IPS-20b (cell line): ENCODE data around the gene ATG10.
"Not testable (repeated sequence)": the region's sequence is repeated elsewhere in the genome, so short reads cannot be mapped to it uniquely, and the experiment has no call there.

Experiments used
- H3K27ac ChIP-seq: one replicate; pipeline ENCODE4 v1.5.1; 2013; ENCODE audit warnings: low read length
- H3K27me3 ChIP-seq: 2 replicates; pipeline ENCODE4 v1.6.1; 2013; ENCODE audit warnings: mild to moderate bottlenecking, low read length, inconsistent platforms; ENCODE audit not compliant: insufficient read depth
- H3K36me3 ChIP-seq: 2 replicates; pipeline ENCODE4 v1.6.1; 2013; ENCODE audit warnings: low read depth, mild to moderate bottlenecking, inconsistent platforms, low read length, moderate library complexity; ENCODE audit not compliant: insufficient read depth
- H3K4me1 ChIP-seq: 2 replicates; pipeline ENCODE4 v1.6.1; 2013; ENCODE audit warnings: mild to moderate bottlenecking, control low read depth, inconsistent platforms, low read length, moderate library complexity; ENCODE audit not compliant: insufficient read depth
- H3K4me3 ChIP-seq: 2 replicates; pipeline ENCODE4 v1.5.1; 2013; ENCODE audit warnings: mild to moderate bottlenecking, low read length, inconsistent platforms
- H3K9ac ChIP-seq: 2 replicates; pipeline ENCODE4 v1.6.1; 2013; ENCODE audit warnings: low read depth, mild to moderate bottlenecking, inconsistent platforms, low read length, moderate library complexity
- H3K9me3 ChIP-seq: 2 replicates; pipeline ENCODE4 v1.6.1; 2013; ENCODE audit warnings: mild to moderate bottlenecking, low read depth, low read length, inconsistent platforms; ENCODE audit not compliant: insufficient read depth

The ATG10 gene

GRCh38 chr5:82137205-82137604 is 165.4 kb downstream of the ATG10 start:
- Histone ChIP-seq H3K27me3 (no peaks in the 10 kb centered on the region), H3K4me3 (no peak overlapping the region), H3K4me1 (no peaks in the 10 kb centered on the region), H3K9me3 (peaks cover 6% of the 10 kb centered on the region), H3K27ac (no peak overlapping the region), H3K9ac (no peak overlapping the region), H3K36me3 (no peaks in the 10 kb centered on the region; the same call in 1 of the 2 replicates)

GRCh38 chr5:82139837-82140236 is 168.0 kb downstream of the ATG10 start:
- not testable (repeated sequence) for H3K9me3 ChIP-seq, H3K9ac ChIP-seq, H3K4me3 ChIP-seq, H3K27ac ChIP-seq, H3K4me1 ChIP-seq, H3K36me3 ChIP-seq, H3K27me3 ChIP-seq

- H3K9me3 ChIP-seq: peaks cover 6% of the 10 kb centered on the region
- no peak overlapping the region for H3K4me3 ChIP-seq
- H3K27ac ChIP-seq: no peak overlapping the region
- no peak overlapping the region for H3K9ac ChIP-seq
- no peaks in the 10 kb centered on the region for H3K4me1 ChIP-seq
- no peaks in the 10 kb centered on the region for H3K27me3 ChIP-seq
- H3K36me3 ChIP-seq: no peaks in the 10 kb centered on the region; the same call in 1 of the 2 replicates
These were observed 170.5 kb downstream of the ATG10 start for GRCh38 chr5:82142217-82142841.

- no peak overlapping the region for H3K9ac ChIP-seq
- peaks cover 5% of the 10 kb centered on the region for H3K9me3 ChIP-seq
- no peak overlapping the region for H3K4me3 ChIP-seq
- H3K36me3 ChIP-seq: no peaks in the 10 kb centered on the region
- H3K4me1 ChIP-seq: no peaks in the 10 kb centered on the region
- no peak overlapping the region for H3K27ac ChIP-seq
- no peaks in the 10 kb centered on the region for H3K27me3 ChIP-seq
These were observed 171.2 kb downstream of the ATG10 start for GRCh38 chr5:82142928-82143577.

- no peaks in the 10 kb centered on the region for H3K27me3 ChIP-seq
- H3K36me3 ChIP-seq: no peaks in the 10 kb centered on the region
- H3K9ac ChIP-seq: no peak overlapping the region
- no peaks in the 10 kb centered on the region; the same call in 1 of the 2 replicates for H3K4me1 ChIP-seq
- no peak overlapping the region for H3K4me3 ChIP-seq
- no peaks in the 10 kb centered on the region for H3K9me3 ChIP-seq
- no peak overlapping the region for H3K27ac ChIP-seq
These were observed 176.2 kb downstream of the ATG10 start for GRCh38 chr5:82147860-82148573.

GRCh38 chr5:82149434-82149833 is 177.6 kb downstream of the ATG10 start:
- Histone ChIP-seq H3K27me3 (no peaks in the 10 kb centered on the region), H3K4me3 (no peak overlapping the region), H3K9ac (no peak overlapping the region), H3K9me3 (no peaks in the 10 kb centered on the region), H3K4me1 (no peaks in the 10 kb centered on the region; the same call in 1 of the 2 replicates), H3K27ac (no peak overlapping the region), H3K36me3 (no peaks in the 10 kb centered on the region)

GRCh38 chr5:82150559-82150958 is 178.7 kb downstream of the ATG10 start:
- no peaks in the 10 kb centered on the region; the same call in 1 of the 2 replicates for H3K4me1 ChIP-seq
- H3K9ac ChIP-seq: no peak overlapping the region
- H3K27ac ChIP-seq: no peak overlapping the region
- H3K9me3 ChIP-seq: no peaks in the 10 kb centered on the region
- no peaks in the 10 kb centered on the region for H3K27me3 ChIP-seq
- no peaks in the 10 kb centered on the region for H3K36me3 ChIP-seq
- no peak overlapping the region for H3K4me3 ChIP-seq

- no peaks in the 10 kb centered on the region for H3K27me3 ChIP-seq
- H3K9me3 ChIP-seq: no peaks in the 10 kb centered on the region
- no peak overlapping the region for H3K27ac ChIP-seq
- H3K9ac ChIP-seq: no peak overlapping the region
- no peaks in the 10 kb centered on the region; the same call in 1 of the 2 replicates for H3K4me1 ChIP-seq
- no peak overlapping the region for H3K4me3 ChIP-seq
- no peaks in the 10 kb centered on the region for H3K36me3 ChIP-seq
These were observed 179.4 kb downstream of the ATG10 start for GRCh38 chr5:82151204-82151603.

- Histone ChIP-seq H3K4me1 (no peaks in the 10 kb centered on the region; the same call in 1 of the 2 replicates), H3K27ac (no peak overlapping the region), H3K9me3 (no peaks in the 10 kb centered on the region), H3K4me3 (no peak overlapping the region), H3K9ac (no peak overlapping the region), H3K27me3 (no peaks in the 10 kb centered on the region), H3K36me3 (no peaks in the 10 kb centered on the region)
These were observed 179.8 kb downstream of the ATG10 start for GRCh38 chr5:82151662-82152061.

GRCh38 chr5:82152978-82153481 is 181.2 kb downstream of the ATG10 start:
- no peaks in the 10 kb centered on the region for H3K9me3 ChIP-seq
- no peak overlapping the region for H3K4me3 ChIP-seq
- H3K27me3 ChIP-seq: no peaks in the 10 kb centered on the region
- no peaks in the 10 kb centered on the region for H3K36me3 ChIP-seq
- H3K4me1 ChIP-seq: peaks cover 5% of the 10 kb centered on the region
- no peak overlapping the region for H3K9ac ChIP-seq
- no peak overlapping the region for H3K27ac ChIP-seq

GRCh38 chr5:82154776-82155175 is 183.0 kb downstream of the ATG10 start:
- H3K36me3 ChIP-seq: no peaks in the 10 kb centered on the region
- H3K9me3 ChIP-seq: no peaks in the 10 kb centered on the region
- H3K27me3 ChIP-seq: no peaks in the 10 kb centered on the region
- no peak overlapping the region for H3K4me3 ChIP-seq
- peaks cover 5% of the 10 kb centered on the region for H3K4me1 ChIP-seq
- H3K9ac ChIP-seq: no peak overlapping the region
- H3K27ac ChIP-seq: no peak overlapping the region
